CD4-positive, alpha-beta T cell (primary cell): Measurements from ENCODE around the gene ANKFN1. TPM values are rescaled to one million over a fixed set of nuclear protein-coding genes. Genes with fewer than 3 reads are reported as not detected.

Experiments
- ATAC-seq: fragments of 200-7000 bp; cut with Tn5 transposase; one replicate; pipeline ENCODE4 v1.10.0; 2022; ENCODE audit warnings: mild to moderate bottlenecking; ENCODE audit not compliant: poor library complexity
- CTCF ChIA-PET: fragments of 350-600 bp; sonication (Branson Sonifier 250); formaldehyde crosslinking; loops from one replicate; lab custom pipeline; 2021; ENCODE audit warnings: antibody characterized with exemption, inconsistent platforms; lab: Charles Lee
- POLR2A ChIA-PET: fragments of 350-600 bp; sonication (Branson Sonifier 250); formaldehyde crosslinking; loops from one replicate; lab custom pipeline; 2021; ENCODE audit warnings: antibody characterized with exemption, inconsistent platforms; lab: Charles Lee
- DNase-seq, 14 experiments: peaks; one replicate each; pipeline ENCODE4 v3.0.0-alpha.2; 2013 to 2020; ENCODE audit warnings: mixed read lengths in 2 of 14
- H3K27ac ChIP-seq, 2 donors: one replicate each; pipeline versions ENCODE4 v1.5.1 to v1.7.0; 2013; ENCODE audit warnings: low read length in 2 of 2, low read depth in 1 of 2, mild to moderate bottlenecking in 1 of 2
- H3K27me3 ChIP-seq, 2 experiments: 1 replicate in 1 of 2; 2 replicates in 1 of 2; pipeline versions ENCODE4 v1.6.1 to v1.7.0; 2013; ENCODE audit warnings: low read length in 2 of 2, control low read depth in 1 of 2, mild to moderate bottlenecking in 1 of 2, moderate library complexity in 1 of 2; ENCODE audit not compliant: insufficient read depth in 2 of 2, control insufficient read depth in 1 of 2
- H3K36me3 ChIP-seq: one replicate; pipeline ENCODE4 v1.6.1; 2013; ENCODE audit warnings: low read length, control low read depth; ENCODE audit not compliant: insufficient read depth
- H3K4me1 ChIP-seq: one replicate; pipeline ENCODE4 v1.6.1; 2013; ENCODE audit warnings: low read length, control low read depth; ENCODE audit not compliant: insufficient read depth
- H3K4me3 ChIP-seq: one replicate; pipeline ENCODE4 v1.5.1; 2013; ENCODE audit warnings: mild to moderate bottlenecking, low read length, moderate library complexity
- H3K9me3 ChIP-seq, 2 experiments: 1 replicate in 1 of 2; 2 replicates in 1 of 2; pipeline versions ENCODE4 v1.6.1 to v1.7.0; 2013; ENCODE audit warnings: low read length in 2 of 2, mild to moderate bottlenecking in 2 of 2, control low read depth in 1 of 2, moderate library complexity in 1 of 2; ENCODE audit not compliant: control insufficient read depth in 1 of 2, insufficient read depth in 1 of 2
- H3K27ac Mint-ChIP-seq: one replicate; pipeline ENCODE4 v1.8.0; 2020; ENCODE audit warnings: mixed read lengths
- H3K27me3 Mint-ChIP-seq: one replicate; pipeline ENCODE4 v1.8.0; 2021; ENCODE audit warnings: mixed read lengths
- H3K36me3 Mint-ChIP-seq: one replicate; pipeline ENCODE4 v1.8.0; 2021; ENCODE audit warnings: low read depth, mixed read lengths
- H3K4me1 Mint-ChIP-seq: one replicate; pipeline ENCODE4 v1.8.0; 2021; ENCODE audit warnings: low read depth, mixed read lengths
- H3K4me3 Mint-ChIP-seq: one replicate; pipeline ENCODE4 v1.8.0; 2020; ENCODE audit warnings: mild to moderate bottlenecking, mixed read lengths
- H3K9me3 Mint-ChIP-seq: one replicate; pipeline ENCODE4 v1.8.0; 2020; ENCODE audit warnings: mixed read lengths
- intact Hi-C, 2 experiments: fragments of 100-400 bp; cut with DNase I in 1 of 2; cut with micrococcal nuclease in 1 of 2; formaldehyde crosslinking; loops; one replicate each; pipeline versions ENCODE4 v1.15.1 to v1.9.0; 2023 to 2025; cut with DNase I, micrococcal nuclease
- total RNA-seq, 174 experiments: library from RNA in 2 of 174; stranded (reverse) in 2 of 174; gene quantifications; one replicate each; pipeline ENCODE4 v1.2.3 and lab custom pipeline; 2021 to 2026
- TF ChIP-seq, protein P1 (sequence below): fragments of 200-600 bp; IDR thresholded peaks from one replicate; pipeline ENCODE4 v1.8.0; 2022; ENCODE audit warnings: antibody characterized with exemption, mild to moderate bottlenecking

The ANKFN1 gene
- total RNA-seq, 2 experiments from 2014 or later, result not detected

DNA sequence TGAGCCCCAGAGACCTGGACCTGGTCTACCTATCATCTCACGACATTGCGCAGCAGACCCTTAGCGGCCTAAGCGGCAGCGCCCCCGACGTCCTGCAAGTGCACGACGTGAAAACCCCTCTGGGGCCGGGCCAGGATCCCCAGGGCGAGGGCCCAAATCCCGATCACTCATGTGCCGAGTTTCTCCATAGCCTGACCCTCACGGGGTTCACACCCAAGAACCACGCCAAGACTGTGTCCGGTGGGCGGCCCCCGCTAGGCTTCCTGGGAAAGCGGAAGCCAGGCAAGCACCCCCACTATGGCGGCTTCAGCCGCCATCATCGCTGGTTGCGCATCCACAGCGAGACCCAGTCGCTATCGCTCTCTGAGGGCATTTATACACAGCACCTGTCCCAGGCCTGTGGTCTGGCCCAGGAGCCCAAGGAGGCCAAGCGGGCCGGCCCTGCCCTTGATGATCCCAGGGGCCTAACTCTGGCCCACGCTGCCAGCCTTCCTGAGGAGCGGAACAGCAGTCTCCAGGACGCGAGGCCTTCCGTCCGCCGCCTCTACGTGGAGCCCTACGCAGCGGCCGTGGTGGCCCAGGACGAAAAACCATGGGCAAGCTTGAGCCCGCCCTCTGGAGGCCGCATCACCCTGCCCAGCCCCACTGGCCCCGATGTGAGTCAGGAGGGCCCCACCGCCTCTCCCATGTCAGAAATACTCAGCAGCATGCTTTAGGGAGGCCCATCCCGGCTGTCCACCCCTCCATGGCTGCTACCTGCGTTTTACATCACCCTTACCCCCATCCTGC is 357.5 kb downstream of the ANKFN1 start:
- Histone ChIP-seq H3K4me1 (no peaks in the 10 kb centered on the region), H3K36me3 (no peaks in the 10 kb centered on the region), H3K27ac (no peak overlapping the region), H3K27me3 (peaks cover 0 to 2% of the 10 kb centered on the region in 2 experiments), H3K9me3 (peaks cover 0 to 5% of the 10 kb centered on the region in 2 experiments), H3K4me3 (no peak overlapping the region)
- intact Hi-C loops, result no loop called here
- no peaks in the 10 kb centered on the region for H3K36me3 Mint-ChIP-seq
- DNase-seq (peak in 1 of 14 experiments; percentile 7), ATAC-seq (no peak)
- no peak overlapping the region for H3K27ac Mint-ChIP-seq
- TF ChIP-seq, protein P1, sequence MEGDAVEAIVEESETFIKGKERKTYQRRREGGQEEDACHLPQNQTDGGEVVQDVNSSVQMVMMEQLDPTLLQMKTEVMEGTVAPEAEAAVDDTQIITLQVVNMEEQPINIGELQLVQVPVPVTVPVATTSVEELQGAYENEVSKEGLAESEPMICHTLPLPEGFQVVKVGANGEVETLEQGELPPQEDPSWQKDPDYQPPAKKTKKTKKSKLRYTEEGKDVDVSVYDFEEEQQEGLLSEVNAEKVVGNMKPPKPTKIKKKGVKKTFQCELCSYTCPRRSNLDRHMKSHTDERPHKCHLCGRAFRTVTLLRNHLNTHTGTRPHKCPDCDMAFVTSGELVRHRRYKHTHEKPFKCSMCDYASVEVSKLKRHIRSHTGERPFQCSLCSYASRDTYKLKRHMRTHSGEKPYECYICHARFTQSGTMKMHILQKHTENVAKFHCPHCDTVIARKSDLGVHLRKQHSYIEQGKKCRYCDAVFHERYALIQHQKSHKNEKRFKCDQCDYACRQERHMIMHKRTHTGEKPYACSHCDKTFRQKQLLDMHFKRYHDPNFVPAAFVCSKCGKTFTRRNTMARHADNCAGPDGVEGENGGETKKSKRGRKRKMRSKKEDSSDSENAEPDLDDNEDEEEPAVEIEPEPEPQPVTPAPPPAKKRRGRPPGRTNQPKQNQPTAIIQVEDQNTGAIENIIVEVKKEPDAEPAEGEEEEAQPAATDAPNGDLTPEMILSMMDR, result no peak
- POLR2A ChIA-PET, result no interaction called here
- H3K4me3 Mint-ChIP-seq, result no peak overlapping the region
- no peaks in the 10 kb centered on the region for H3K27me3 Mint-ChIP-seq
- no peaks in the 10 kb centered on the region for H3K9me3 Mint-ChIP-seq
- H3K4me1 Mint-ChIP-seq, result no peaks in the 10 kb centered on the region
- CTCF ChIA-PET, result no interaction called here

DNA sequence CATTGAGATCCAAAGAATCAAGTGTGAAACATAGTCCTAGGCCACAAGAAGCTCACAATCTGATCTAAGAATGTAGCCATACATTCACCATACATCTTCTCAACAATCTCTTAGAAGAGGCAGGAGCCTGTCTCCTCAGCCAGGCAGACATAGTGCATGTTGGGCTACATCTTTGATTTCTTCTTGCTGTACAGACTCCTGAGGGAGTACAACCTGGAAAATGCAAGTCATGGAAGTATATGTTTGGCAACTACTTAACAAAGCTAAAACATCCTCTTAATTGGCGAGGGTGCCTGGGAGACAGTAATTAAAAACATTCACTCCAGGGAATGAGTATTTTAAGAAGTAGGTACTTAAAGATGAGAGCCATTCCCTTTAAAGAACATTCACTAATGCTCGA is 361.0 kb downstream of the ANKFN1 start:
- TF ChIP-seq, protein P1, result no peak
- no peaks in the 10 kb centered on the region for H3K9me3 Mint-ChIP-seq
- Histone ChIP-seq H3K36me3 (no peaks in the 10 kb centered on the region), H3K4me1 (no peaks in the 10 kb centered on the region), H3K27ac (no peak overlapping the region), H3K9me3 (peaks cover 0 to 5% of the 10 kb centered on the region in 2 experiments), H3K27me3 (no peaks in the 10 kb centered on the region), H3K4me3 (no peak overlapping the region)
- H3K36me3 Mint-ChIP-seq, result no peaks in the 10 kb centered on the region
- CTCF ChIA-PET, result no interaction called here
- ATAC-seq (no peak), DNase-seq (no peak)
- H3K27ac Mint-ChIP-seq, result no peak overlapping the region
- POLR2A ChIA-PET, result no interaction called here
- H3K4me3 Mint-ChIP-seq, result no peak overlapping the region
- intact Hi-C loops, result no loop called here
- no peaks in the 10 kb centered on the region for H3K27me3 Mint-ChIP-seq
- no peaks in the 10 kb centered on the region for H3K4me1 Mint-ChIP-seq

DNA sequence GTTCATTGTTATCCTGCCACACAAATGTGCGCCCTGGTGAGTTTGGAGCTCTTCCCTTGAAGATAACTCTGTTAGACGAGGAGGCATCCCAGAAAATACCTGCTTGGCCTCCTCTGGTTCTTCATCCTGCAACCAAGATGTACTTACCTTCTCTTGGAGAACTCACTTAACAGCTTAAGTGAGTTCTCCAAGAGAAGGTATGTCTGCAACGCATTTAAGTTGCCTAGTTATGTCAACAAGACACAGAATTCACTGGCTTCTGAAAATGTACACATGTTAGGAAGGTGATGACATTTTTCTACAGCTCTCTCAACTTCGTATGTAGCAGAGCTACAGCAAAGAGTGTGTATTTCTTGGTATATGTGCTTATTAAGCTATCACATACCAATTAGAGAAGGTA is 361.6 kb downstream of the ANKFN1 start:
- TF ChIP-seq, protein P1, result no peak
- no peak for DNase-seq
- POLR2A ChIA-PET, result no interaction called here
- H3K36me3 Mint-ChIP-seq, result no peaks in the 10 kb centered on the region
- no peaks in the 10 kb centered on the region for H3K27me3 ChIP-seq
- no peaks in the 10 kb centered on the region for H3K36me3 ChIP-seq
- no peak overlapping the region for H3K4me3 ChIP-seq
- intact Hi-C loops, result no loop called here
- H3K9me3 Mint-ChIP-seq, result no peaks in the 10 kb centered on the region
- no peak overlapping the region for H3K27ac Mint-ChIP-seq
- CTCF ChIA-PET, result no interaction called here
- no peaks in the 10 kb centered on the region for H3K4me1 Mint-ChIP-seq
- H3K9me3 ChIP-seq, result peaks cover 0 to 5% of the 10 kb centered on the region in 2 experiments
- no peaks in the 10 kb centered on the region for H3K4me1 ChIP-seq
- no peak overlapping the region for H3K4me3 Mint-ChIP-seq
- H3K27ac ChIP-seq, result no peak overlapping the region
- H3K27me3 Mint-ChIP-seq, result peaks cover 5% of the 10 kb centered on the region
- no peak for ATAC-seq
